ENCODE measurements around the gene SLC26A1. TPM values are rescaled to one million over a fixed set of nuclear protein-coding genes. Genes with fewer than 3 reads are reported as not detected.
A peak's percentile ranks its signal among the peaks of the same experiment; 100 is the strongest.

Gene SLC26A1
- polyA plus RNA-seq, 1 donor (not counting 4 experiments of a cell fraction or from before 2014, with no cell fraction given), result not detected

GRCh38 chr4:1012034-1012739 lies 19.0 kb upstream of the SLC26A1 start:
- Histone ChIP-seq H3K9ac (ENCODE audit: control insufficient read depth, extremely low read depth, insufficient read depth, low read length) (peak overlapping the region; percentile 33), H3K79me2 (ENCODE audit: control insufficient read depth, insufficient read depth, low read length) (no peaks in the 10 kb centered on the region), H3K27me3 (ENCODE audit: control insufficient read depth, extremely low read depth, insufficient read depth, low read length) (peaks cover 17% of the 10 kb centered on the region), H3K4me3 (ENCODE audit: control insufficient read depth in 2 of 3, extremely low read depth in 1 of 3, insufficient read depth in 2 of 3, low read depth in 1 of 3, low read length in 3 of 3) (peak overlapping the region; percentile 40 to 52 (median 42)), H3K9me3 (ENCODE audit: control insufficient read depth, low read depth, low read length) (no peaks in the 10 kb centered on the region), H4K20me1 (ENCODE audit: control insufficient read depth, extremely low read depth, insufficient read depth, low read length) (peaks cover 2% of the 10 kb centered on the region), H3K36me3 (ENCODE audit: control insufficient read depth in 2 of 2, extremely low read depth in 1 of 2, insufficient read depth in 2 of 2, low read length in 2 of 2) (no peaks in the 10 kb centered on the region), H3K27ac (ENCODE audit: control insufficient read depth, insufficient read depth, low read length) (no peak overlapping the region), H3K4me2 (ENCODE audit: control insufficient read depth, extremely low read depth, insufficient read depth, low read depth, low read length) (peak overlapping the region; percentile 51), H3K4me1 (ENCODE audit: control insufficient read depth, extremely low read depth, insufficient read depth, low read length) (peaks cover 15% of the 10 kb centered on the region), H2AFZ (ENCODE audit: control insufficient read depth, low read length) (no peak overlapping the region), H3K9me1 (ENCODE audit: control insufficient read depth, extremely low read depth, insufficient read depth, low read length) (no peaks in the 10 kb centered on the region)
- FAIRE-seq (no peak), DNase-seq (ENCODE audit: low read depth, low spot score) (no peak)
- TF ChIP-seq CTCF (optimal IDR thresholded peaks at IDR 0.05 in 1 of 3, IDR thresholded peaks at IDR 0.05 in 1 of 3, conservative IDR thresholded peaks at IDR 0.05 in 1 of 3; ENCODE audit: extremely low read depth in 1 of 3, insufficient read depth in 2 of 3, low read length in 3 of 3), result no peak
- TF ChIP-seq EZH2 (IDR thresholded peaks at IDR 0.05; ENCODE audit: low read length), result no peak
- dilution Hi-C loops (cut with MboI; ENCODE audit: extremely low pct_ligation_motif_present, low sequenced_read_pairs), result no loop called here

- Histone ChIP-seq H3K4me2 (ENCODE audit: control insufficient read depth, extremely low read depth, insufficient read depth, low read depth, low read length) (no peak overlapping the region), H3K9me3 (ENCODE audit: control insufficient read depth, low read depth, low read length) (no peaks in the 10 kb centered on the region), H2AFZ (ENCODE audit: control insufficient read depth, low read length) (no peak overlapping the region), H3K9me1 (ENCODE audit: control insufficient read depth, extremely low read depth, insufficient read depth, low read length) (no peaks in the 10 kb centered on the region), H3K4me1 (ENCODE audit: control insufficient read depth, extremely low read depth, insufficient read depth, low read length) (peaks cover 15% of the 10 kb centered on the region), H4K20me1 (ENCODE audit: control insufficient read depth, extremely low read depth, insufficient read depth, low read length) (peaks cover 2% of the 10 kb centered on the region), H3K79me2 (ENCODE audit: control insufficient read depth, insufficient read depth, low read length) (no peaks in the 10 kb centered on the region), H3K36me3 (ENCODE audit: control insufficient read depth in 2 of 2, extremely low read depth in 1 of 2, insufficient read depth in 2 of 2, low read length in 2 of 2) (no peaks in the 10 kb centered on the region), H3K4me3 (ENCODE audit: control insufficient read depth in 2 of 3, extremely low read depth in 1 of 3, insufficient read depth in 2 of 3, low read depth in 1 of 3, low read length in 3 of 3) (peak overlapping the region in 1 of 3 experiments; percentile 40), H3K27me3 (ENCODE audit: control insufficient read depth, extremely low read depth, insufficient read depth, low read length) (peaks cover 22% of the 10 kb centered on the region), H3K27ac (ENCODE audit: control insufficient read depth, insufficient read depth, low read length) (no peak overlapping the region), H3K9ac (ENCODE audit: control insufficient read depth, extremely low read depth, insufficient read depth, low read length) (no peak overlapping the region)
- TF ChIP-seq CTCF (optimal IDR thresholded peaks at IDR 0.05 in 1 of 3, IDR thresholded peaks at IDR 0.05 in 1 of 3, conservative IDR thresholded peaks at IDR 0.05 in 1 of 3; ENCODE audit: extremely low read depth in 1 of 3, insufficient read depth in 2 of 3, low read length in 3 of 3), result no peak
- no peak for TF ChIP-seq EZH2 (IDR thresholded peaks at IDR 0.05; ENCODE audit: low read length)
- DNase-seq (ENCODE audit: low read depth, low spot score), result no peak
- dilution Hi-C loops (cut with MboI; ENCODE audit: extremely low pct_ligation_motif_present, low sequenced_read_pairs), result no loop called here
- no peak for FAIRE-seq
These were observed 18.4 kb upstream of the SLC26A1 start for GRCh38 chr4:1011666-1012033.
